ENCODE measurements around the gene TIAM1.

TIAM1 gene

GRCh38 chr21:31099122-31099521, 244.9 kb downstream of the TIAM1 start:
- no peak for DNase-seq

GRCh38 chr21:31098576-31099005, 245.5 kb downstream of the TIAM1 start:
- DNase-seq: peak in 50 of 56 donors; percentile 12 to 80 (median 46)

- DNase-seq: peak in 1 of 56 donors; percentile 1
Measured at GRCh38 chr21:31092832-31093625, 251.0 kb downstream of the TIAM1 start.

GRCh38 chr21:31090376-31090775, 253.7 kb downstream of the TIAM1 start:
- DNase-seq: no peak

GRCh38 chr21:31088474-31088751, 255.6 kb downstream of the TIAM1 start:
- DNase-seq: no peak

GRCh38 chr21:31087639-31088473, 256.2 kb downstream of the TIAM1 start:
- no peak for DNase-seq

- DNase-seq: no peak
Measured at GRCh38 chr21:31084689-31085088, 259.4 kb downstream of the TIAM1 start.

GRCh38 chr21:31078796-31079195, 265.3 kb downstream of the TIAM1 start:
- no peak for DNase-seq

GRCh38 chr21:31078216-31078615, 265.8 kb downstream of the TIAM1 start:
- no peak for DNase-seq

- no peak for DNase-seq
Measured at GRCh38 chr21:31075848-31076247, 268.2 kb downstream of the TIAM1 start.

GRCh38 chr21:31072533-31072932, 271.5 kb downstream of the TIAM1 start:
- DNase-seq: no peak
